ENCODE measurements around the gene NPNT.

- no peak for TF ChIP-seq CTCF (IDR thresholded peaks at IDR 0.05)
- TF ChIP-seq EP300 (IDR thresholded peaks at IDR 0.05), result no peak
- no peak for TF ChIP-seq POLR2A (IDR thresholded peaks at IDR 0.05)
Observed at GRCh38 chr4:105971036-105971435, 75.8 kb downstream of the NPNT start.

All from tibial nerve (tissue), 4 donors.